Activated T-helper 9 cell treated with anti-CD3 and anti-CD28 coated beads, Interleukin-2, amount 50 U/mL, for 16 hours (primary cell): Measurements from ENCODE around the gene TDRD1.

ENCODE experiments used
- DNase-seq: peaks from one replicate; pipeline ENCODE4 v3.0.0-alpha.2; 2020; ENCODE audit warnings: low read depth

Gene TDRD1

GRCh38 chr10:114174695-114175188 lies 4.4 kb upstream of the TDRD1 start:
- DNase-seq: no peak

GRCh38 chr10:114175667-114176066 lies 3.5 kb upstream of the TDRD1 start:
- DNase-seq: no peak

- DNase-seq: no peak
These were observed 2.6 kb upstream of the TDRD1 start for GRCh38 chr10:114176511-114176910.

- DNase-seq: no peak
These were observed 594 bp downstream of the TDRD1 start for GRCh38 chr10:114179747-114180146.

GRCh38 chr10:114180937-114181336 lies 1.8 kb downstream of the TDRD1 start:
- DNase-seq: no peak

GRCh38 chr10:114181971-114182370 lies 2.8 kb downstream of the TDRD1 start:
- DNase-seq: no peak

GRCh38 chr10:114183563-114183962 lies 4.4 kb downstream of the TDRD1 start:
- DNase-seq: no peak

- no peak for DNase-seq
These were observed 5.1 kb downstream of the TDRD1 start for GRCh38 chr10:114184276-114184675.

- DNase-seq: no peak
These were observed 8.8 kb downstream of the TDRD1 start for GRCh38 chr10:114188001-114188400.

- no peak for DNase-seq
These were observed 9.7 kb downstream of the TDRD1 start for GRCh38 chr10:114188900-114189299.

GRCh38 chr10:114189700-114190099 lies 10.5 kb downstream of the TDRD1 start:
- DNase-seq: no peak

- DNase-seq: no peak
These were observed 15.9 kb downstream of the TDRD1 start for GRCh38 chr10:114195079-114195478.

GRCh38 chr10:114199239-114199638 lies 20.1 kb downstream of the TDRD1 start:
- no peak for DNase-seq

GRCh38 chr10:114202812-114203211 lies 23.7 kb downstream of the TDRD1 start:
- DNase-seq: no peak

- DNase-seq: no peak
These were observed 27.7 kb downstream of the TDRD1 start for GRCh38 chr10:114206902-114207301.

GRCh38 chr10:114207349-114207748 lies 28.2 kb downstream of the TDRD1 start:
- no peak for DNase-seq

GRCh38 chr10:114208351-114208750 lies 29.2 kb downstream of the TDRD1 start:
- no peak for DNase-seq

GRCh38 chr10:114212153-114212552 lies 33.0 kb downstream of the TDRD1 start:
- DNase-seq: no peak

GRCh38 chr10:114215033-114215432 lies 35.9 kb downstream of the TDRD1 start:
- DNase-seq: no peak

GRCh38 chr10:114220281-114220680 lies 41.1 kb downstream of the TDRD1 start:
- DNase-seq: no peak

GRCh38 chr10:114221235-114221634 lies 42.1 kb downstream of the TDRD1 start:
- no peak for DNase-seq

- no peak for DNase-seq
These were observed 43.9 kb downstream of the TDRD1 start for GRCh38 chr10:114223066-114223465.

GRCh38 chr10:114228156-114228555 lies 49.0 kb downstream of the TDRD1 start:
- DNase-seq: no peak

- DNase-seq: no peak
These were observed 53.5 kb downstream of the TDRD1 start for GRCh38 chr10:114232561-114233176.
